ENCODE measurements around the gene PCNT.
"Not testable (repeated sequence)": the region's sequence is repeated elsewhere in the genome, so short reads cannot be mapped to it uniquely, and the experiment has no call there.

The PCNT gene

GRCh38 chr21:46402421-46402820 lies 78.5 kb downstream of the PCNT start:
- no peak overlapping the region for H3K4me3 Mint-ChIP-seq
- H3K36me3 Mint-ChIP-seq (ENCODE audit: low read depth) = peaks cover 81% of the 10 kb centered on the region
- no peak for DNase-seq
- no peaks in the 10 kb centered on the region for H3K27me3 Mint-ChIP-seq
- H3K27ac Mint-ChIP-seq = no peak overlapping the region
- no peaks in the 10 kb centered on the region for H3K9me3 Mint-ChIP-seq
- H3K4me1 Mint-ChIP-seq (ENCODE audit: low read depth) = no peaks in the 10 kb centered on the region

GRCh38 chr21:46403234-46403811 lies 79.4 kb downstream of the PCNT start:
- not testable (repeated sequence) for H3K9me3 Mint-ChIP-seq, H3K27ac Mint-ChIP-seq

GRCh38 chr21:46404306-46404705 lies 80.3 kb downstream of the PCNT start:
- Mint-ChIP-seq H3K4me1 (ENCODE audit: low read depth) (no peaks in the 10 kb centered on the region), H3K4me3 (no peak overlapping the region), H3K27ac (no peak overlapping the region), H3K36me3 (ENCODE audit: low read depth) (peaks cover 77% of the 10 kb centered on the region), H3K27me3 (no peaks in the 10 kb centered on the region), H3K9me3 (no peaks in the 10 kb centered on the region)
- no peak for DNase-seq

More at GRCh38 chr21:46403234-46403811, 79.4 kb downstream of the PCNT start:
- not testable (repeated sequence) for H3K4me1 Mint-ChIP-seq (ENCODE audit: low read depth); H3K4me3 Mint-ChIP-seq; DNase-seq; H3K27me3 Mint-ChIP-seq
- peaks cover 79% of the 10 kb centered on the region for H3K36me3 Mint-ChIP-seq (ENCODE audit: low read depth)

- Mint-ChIP-seq H3K9me3 (no peaks in the 10 kb centered on the region), H3K27ac (no peak overlapping the region)
Measured at GRCh38 chr21:46406001-46406400, 82.0 kb downstream of the PCNT start.

GRCh38 chr21:46409641-46410406 lies 85.9 kb downstream of the PCNT start:
- no peak overlapping the region for H3K27ac Mint-ChIP-seq
- DNase-seq = no peak
- no peaks in the 10 kb centered on the region for H3K4me1 Mint-ChIP-seq (ENCODE audit: low read depth)

More at GRCh38 chr21:46406001-46406400, 82.0 kb downstream of the PCNT start:
- no peak for DNase-seq
- Mint-ChIP-seq H3K36me3 (ENCODE audit: low read depth) (peaks cover 75% of the 10 kb centered on the region), H3K27me3 (no peaks in the 10 kb centered on the region), H3K4me3 (no peak overlapping the region), H3K4me1 (ENCODE audit: low read depth) (no peaks in the 10 kb centered on the region)

GRCh38 chr21:46410516-46410915 lies 86.6 kb downstream of the PCNT start:
- Mint-ChIP-seq H3K36me3 (ENCODE audit: low read depth) (peaks cover 61% of the 10 kb centered on the region), H3K9me3 (no peaks in the 10 kb centered on the region), H3K27ac (no peak overlapping the region), H3K27me3 (no peaks in the 10 kb centered on the region), H3K4me3 (no peak overlapping the region), H3K4me1 (ENCODE audit: low read depth) (no peaks in the 10 kb centered on the region)
- no peak for DNase-seq

More at GRCh38 chr21:46409641-46410406, 85.9 kb downstream of the PCNT start:
- H3K36me3 Mint-ChIP-seq (ENCODE audit: low read depth) = peaks cover 63% of the 10 kb centered on the region
- no peaks in the 10 kb centered on the region for H3K27me3 Mint-ChIP-seq
- no peak overlapping the region for H3K4me3 Mint-ChIP-seq
- no peaks in the 10 kb centered on the region for H3K9me3 Mint-ChIP-seq

GRCh38 chr21:46411236-46411635 lies 87.3 kb downstream of the PCNT start:
- Mint-ChIP-seq H3K36me3 (ENCODE audit: low read depth) (peaks cover 65% of the 10 kb centered on the region), H3K27ac (no peak overlapping the region), H3K4me1 (ENCODE audit: low read depth) (no peaks in the 10 kb centered on the region), H3K27me3 (no peaks in the 10 kb centered on the region), H3K4me3 (no peak overlapping the region), H3K9me3 (no peaks in the 10 kb centered on the region)
- no peak for DNase-seq

- Mint-ChIP-seq H3K9me3 (no peaks in the 10 kb centered on the region), H3K4me1 (ENCODE audit: low read depth) (no peaks in the 10 kb centered on the region), H3K4me3 (no peak overlapping the region), H3K27me3 (no peaks in the 10 kb centered on the region), H3K36me3 (ENCODE audit: low read depth) (peaks cover 67% of the 10 kb centered on the region), H3K27ac (no peak overlapping the region)
- no peak for DNase-seq
Measured at GRCh38 chr21:46411691-46412090, 87.7 kb downstream of the PCNT start.

GRCh38 chr21:46412521-46413364 lies 88.8 kb downstream of the PCNT start:
- DNase-seq = no peak
- Mint-ChIP-seq H3K27ac (no peak overlapping the region), H3K4me1 (ENCODE audit: low read depth) (no peaks in the 10 kb centered on the region)

GRCh38 chr21:46413365-46413696 lies 89.4 kb downstream of the PCNT start:
- H3K4me3 Mint-ChIP-seq = no peak overlapping the region
- DNase-seq = no peak
- no peaks in the 10 kb centered on the region for H3K9me3 Mint-ChIP-seq
- no peaks in the 10 kb centered on the region for H3K4me1 Mint-ChIP-seq (ENCODE audit: low read depth)
- H3K36me3 Mint-ChIP-seq (ENCODE audit: low read depth) = peaks cover 66% of the 10 kb centered on the region
- no peak overlapping the region for H3K27ac Mint-ChIP-seq
- no peaks in the 10 kb centered on the region for H3K27me3 Mint-ChIP-seq

More at GRCh38 chr21:46412521-46413364, 88.8 kb downstream of the PCNT start:
- Mint-ChIP-seq H3K27me3 (no peaks in the 10 kb centered on the region), H3K36me3 (ENCODE audit: low read depth) (peaks cover 65% of the 10 kb centered on the region), H3K9me3 (no peaks in the 10 kb centered on the region), H3K4me3 (no peak overlapping the region)

GRCh38 chr21:46414965-46415275 lies 91.0 kb downstream of the PCNT start:
- Mint-ChIP-seq H3K4me1 (ENCODE audit: low read depth) (no peaks in the 10 kb centered on the region), H3K36me3 (ENCODE audit: low read depth) (peaks cover 72% of the 10 kb centered on the region), H3K9me3 (no peaks in the 10 kb centered on the region), H3K4me3 (no peak overlapping the region), H3K27me3 (no peaks in the 10 kb centered on the region), H3K27ac (no peak overlapping the region)
- DNase-seq = no peak

- H3K4me3 Mint-ChIP-seq = no peak overlapping the region
- no peaks in the 10 kb centered on the region for H3K9me3 Mint-ChIP-seq
- H3K27ac Mint-ChIP-seq = no peak overlapping the region
- no peaks in the 10 kb centered on the region for H3K27me3 Mint-ChIP-seq
- peaks cover 73% of the 10 kb centered on the region for H3K36me3 Mint-ChIP-seq (ENCODE audit: low read depth)
- H3K4me1 Mint-ChIP-seq (ENCODE audit: low read depth) = no peaks in the 10 kb centered on the region
- no peak for DNase-seq
Measured at GRCh38 chr21:46416551-46416950, 92.6 kb downstream of the PCNT start.

GRCh38 chr21:46418265-46418946 lies 94.5 kb downstream of the PCNT start:
- no peak for DNase-seq
- Mint-ChIP-seq H3K4me3 (no peak overlapping the region), H3K27me3 (no peaks in the 10 kb centered on the region), H3K27ac (no peak overlapping the region), H3K9me3 (no peaks in the 10 kb centered on the region), H3K36me3 (ENCODE audit: low read depth) (peaks cover 74% of the 10 kb centered on the region), H3K4me1 (ENCODE audit: low read depth) (peaks cover 8% of the 10 kb centered on the region)

Measured in activated T-cell treated with anti-CD3 and anti-CD28 coated beads, Interleukin-2, amount 50 U/mL, for 24 hours (primary cell).